Lower leg skin (tissue), 3 donors: ENCODE data around the gene GABRR1.

Experiments
- CTCF ChIP-seq, 3 donors: fragments of 450-650 bp; IDR thresholded peaks; one replicate each; pipeline ENCODE4 v1.5.1; 2016; ENCODE audit warnings: antibody characterized with exemption in 3 of 3, mild to moderate bottlenecking in 3 of 3, moderate library complexity in 2 of 3
- POLR2A ChIP-seq, 2 donors: fragments of 450-650 bp; IDR thresholded peaks; one replicate each; pipeline ENCODE4 v1.6.1; 2016 to 2017; ENCODE audit warnings: antibody characterized with exemption in 2 of 2, mild to moderate bottlenecking in 1 of 2, moderate library complexity in 1 of 2

GRCh38 chr6:89172131-89172530 is 45.0 kb downstream of the GABRR1 start:
- TF ChIP-seq CTCF (IDR thresholded peaks at IDR 0.05), result no peak
- TF ChIP-seq POLR2A (IDR thresholded peaks at IDR 0.05), result no peak
